DOHH2 (cell line): ENCODE results near the gene TGFB2.

ENCODE experiments used
- H3F3A ChIP-seq: fragments of 200-600 bp; sonication (generic), shearing (Covaris generic); 2 replicates; pipeline ENCODE4 v1.6.0; 2016; ENCODE audit warnings: antibody characterized with exemption, mild to moderate bottlenecking; ENCODE audit not compliant: control insufficient read depth, insufficient read depth
- H3K27ac ChIP-seq: fragments of 200-600 bp; sonication (generic); 2 replicates; pipeline ENCODE4 v1.5.1; 2014; ENCODE audit warnings: low read depth, mild to moderate bottlenecking, low read length, moderate library complexity
- H3K27me3 ChIP-seq: fragments of 200-600 bp; sonication (generic); 2 replicates; pipeline ENCODE4 v1.6.1; 2014; ENCODE audit warnings: mild to moderate bottlenecking, low read length, mixed read lengths; ENCODE audit not compliant: control insufficient read depth
- H3K36me3 ChIP-seq: fragments of 200-600 bp; sonication (generic); 2 replicates; pipeline ENCODE4 v1.6.1; 2014; ENCODE audit warnings: mild to moderate bottlenecking, low read length, moderate library complexity, mixed read lengths; ENCODE audit not compliant: control insufficient read depth
- H3K4me1 ChIP-seq: fragments of 200-600 bp; sonication (generic); 2 replicates; pipeline ENCODE4 v1.6.1; 2014; ENCODE audit warnings: mild to moderate bottlenecking, low read length, mixed read lengths; ENCODE audit not compliant: control insufficient read depth
- H3K4me2 ChIP-seq: fragments of 200-600 bp; sonication (generic); 2 replicates; pipeline ENCODE4 v1.6.0; 2014; ENCODE audit warnings: mild to moderate bottlenecking, low read length, moderate library complexity
- H3K4me3 ChIP-seq: fragments of 200-600 bp; sonication (generic); 2 replicates; pipeline ENCODE4 v1.5.1; 2014; ENCODE audit warnings: mild to moderate bottlenecking, low read length, mixed read lengths
- H3K79me2 ChIP-seq: fragments of 200-600 bp; sonication (generic); 2 replicates; pipeline ENCODE4 v1.6.1; 2014; ENCODE audit warnings: mild to moderate bottlenecking, low read length, mixed read lengths; ENCODE audit not compliant: control insufficient read depth
- H3K9me2 ChIP-seq: fragments of 200-600 bp; sonication (generic); replicated peaks from 2 replicates; pipeline ENCODE4 v1.6.1; 2014; ENCODE audit warnings: mild to moderate bottlenecking, low read length, mixed read lengths; ENCODE audit not compliant: control insufficient read depth
- H3K9me3 ChIP-seq: fragments of 200-600 bp; sonication (generic); 2 replicates; pipeline ENCODE4 v1.6.1; 2014; ENCODE audit warnings: antibody characterized with exemption, low read length, mixed read lengths; ENCODE audit not compliant: control insufficient read depth, insufficient read depth
- H4K20me1 ChIP-seq: fragments of 200-600 bp; sonication (generic); 2 replicates; pipeline ENCODE4 v1.6.0; 2014; ENCODE audit warnings: low read depth, mild to moderate bottlenecking, antibody characterized with exemption, low read length, moderate library complexity; ENCODE audit not compliant: control insufficient read depth, insufficient read depth
- EZH2phosphoT487 ChIP-seq: fragments of 200-600 bp; sonication (generic); IDR thresholded peaks from 2 replicates; pipeline ENCODE4 v1.6.1; 2017; ENCODE audit warnings: borderline replicate concordance, mild to moderate bottlenecking, antibody characterized with exemption, low read length, moderate library complexity, mixed read lengths
- TF ChIP-seq, protein P1 (sequence below): fragments of 200-600 bp; sonication (generic); IDR thresholded peaks from one replicate; pipeline ENCODE4 v1.5.1; 2014; ENCODE audit warnings: antibody characterized with exemption, mild to moderate bottlenecking, low read depth, low read length; ENCODE audit not compliant: poor library complexity, severe bottlenecking

Gene TGFB2

GRCh38 chr1:218480137-218480536 lies 135.0 kb downstream of the TGFB2 start:
- Histone ChIP-seq H3F3A (no peaks in the 10 kb centered on the region), H3K9me2 (no peaks in the 10 kb centered on the region), H3K4me1 (no peaks in the 10 kb centered on the region), H3K27me3 (no peaks in the 10 kb centered on the region), H3K36me3 (no peaks in the 10 kb centered on the region), H3K27ac (no peak overlapping the region), H3K79me2 (no peaks in the 10 kb centered on the region), H4K20me1 (no peaks in the 10 kb centered on the region), H3K9me3 (no peaks in the 10 kb centered on the region), H3K4me3 (no peak overlapping the region), H3K4me2 (no peak overlapping the region)
- TF ChIP-seq, protein P1, sequence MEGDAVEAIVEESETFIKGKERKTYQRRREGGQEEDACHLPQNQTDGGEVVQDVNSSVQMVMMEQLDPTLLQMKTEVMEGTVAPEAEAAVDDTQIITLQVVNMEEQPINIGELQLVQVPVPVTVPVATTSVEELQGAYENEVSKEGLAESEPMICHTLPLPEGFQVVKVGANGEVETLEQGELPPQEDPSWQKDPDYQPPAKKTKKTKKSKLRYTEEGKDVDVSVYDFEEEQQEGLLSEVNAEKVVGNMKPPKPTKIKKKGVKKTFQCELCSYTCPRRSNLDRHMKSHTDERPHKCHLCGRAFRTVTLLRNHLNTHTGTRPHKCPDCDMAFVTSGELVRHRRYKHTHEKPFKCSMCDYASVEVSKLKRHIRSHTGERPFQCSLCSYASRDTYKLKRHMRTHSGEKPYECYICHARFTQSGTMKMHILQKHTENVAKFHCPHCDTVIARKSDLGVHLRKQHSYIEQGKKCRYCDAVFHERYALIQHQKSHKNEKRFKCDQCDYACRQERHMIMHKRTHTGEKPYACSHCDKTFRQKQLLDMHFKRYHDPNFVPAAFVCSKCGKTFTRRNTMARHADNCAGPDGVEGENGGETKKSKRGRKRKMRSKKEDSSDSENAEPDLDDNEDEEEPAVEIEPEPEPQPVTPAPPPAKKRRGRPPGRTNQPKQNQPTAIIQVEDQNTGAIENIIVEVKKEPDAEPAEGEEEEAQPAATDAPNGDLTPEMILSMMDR, result no peak
- no peak for TF ChIP-seq EZH2phosphoT487

DNA sequence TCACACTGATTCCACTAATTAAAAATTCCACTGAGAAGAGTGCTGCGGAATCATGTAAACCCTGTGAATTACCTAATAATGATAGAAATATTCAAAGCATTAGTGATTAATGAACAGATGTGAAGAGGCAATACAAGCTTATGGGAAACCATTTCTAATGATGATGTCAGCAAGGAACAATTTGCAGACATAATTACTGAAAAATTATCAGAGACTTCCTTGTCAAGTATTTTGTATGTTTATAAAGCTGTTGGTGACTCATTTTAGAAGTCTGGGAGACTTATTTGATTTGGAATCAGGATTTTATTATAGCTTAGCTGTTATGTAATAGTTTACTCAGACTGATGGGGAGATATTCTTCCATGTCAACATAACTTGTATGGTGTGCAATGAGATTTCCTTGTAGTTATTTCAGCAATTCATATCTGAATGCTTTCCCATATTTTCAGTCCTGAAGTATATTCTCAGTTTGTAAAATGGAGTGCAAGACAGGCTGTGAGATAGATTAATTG lies 135.5 kb downstream of the TGFB2 start:
- no peak overlapping the region for H3K4me2 ChIP-seq

DNA sequence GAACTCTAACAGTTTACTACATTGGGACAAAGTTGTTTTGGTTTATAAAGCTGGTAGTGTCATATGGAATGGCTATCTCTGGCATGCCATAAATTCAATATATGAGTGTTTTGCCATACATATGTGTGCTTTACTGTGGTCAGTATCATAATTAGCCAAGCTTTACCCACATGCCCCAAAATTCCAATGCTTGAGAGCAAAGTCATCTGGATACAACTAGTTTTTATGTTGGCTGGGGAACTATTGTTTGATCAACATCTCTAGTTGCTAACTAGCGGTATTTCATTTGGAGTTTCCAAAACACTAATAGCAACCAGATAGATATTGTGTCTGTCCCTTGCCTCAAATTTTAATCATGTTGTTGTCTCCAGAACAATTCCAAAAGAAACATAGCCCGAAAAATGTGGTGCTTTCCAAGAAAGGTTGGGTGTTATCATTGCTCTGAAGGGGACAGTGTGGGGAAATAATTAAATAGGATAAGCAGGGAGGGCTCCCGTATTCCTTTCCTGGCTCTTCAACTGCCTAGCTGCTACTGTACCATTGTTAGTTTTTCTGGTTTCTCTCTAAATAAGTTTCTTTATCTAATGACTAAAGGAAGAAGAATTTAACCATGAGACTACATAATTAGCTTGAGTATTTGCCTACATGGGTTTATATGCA lies 136.1 kb downstream of the TGFB2 start:
- no peaks in the 10 kb centered on the region for H3K27me3 ChIP-seq
- no peaks in the 10 kb centered on the region for H3K4me1 ChIP-seq
- no peak overlapping the region for H3K4me3 ChIP-seq
- TF ChIP-seq, protein P1, result no peak
- no peak for TF ChIP-seq EZH2phosphoT487
- no peaks in the 10 kb centered on the region for H3K36me3 ChIP-seq
- H4K20me1 ChIP-seq, result no peaks in the 10 kb centered on the region
- H3K79me2 ChIP-seq, result no peaks in the 10 kb centered on the region
- H3K9me2 ChIP-seq, result no peaks in the 10 kb centered on the region
- no peak overlapping the region for H3K27ac ChIP-seq
- H3F3A ChIP-seq, result no peaks in the 10 kb centered on the region
- no peaks in the 10 kb centered on the region for H3K9me3 ChIP-seq
- no peak overlapping the region for H3K4me2 ChIP-seq

More for the DNA sequence above, 135.5 kb downstream of the TGFB2 start:
- H3K27ac ChIP-seq, result no peak overlapping the region
- H3K36me3 ChIP-seq, result no peaks in the 10 kb centered on the region
- TF ChIP-seq, protein P1, result no peak
- no peak for TF ChIP-seq EZH2phosphoT487
- no peak overlapping the region for H3K4me3 ChIP-seq
- H3K9me2 ChIP-seq, result no peaks in the 10 kb centered on the region
- H3K79me2 ChIP-seq, result no peaks in the 10 kb centered on the region
- H3K27me3 ChIP-seq, result no peaks in the 10 kb centered on the region
- H3F3A ChIP-seq, result no peaks in the 10 kb centered on the region
- no peaks in the 10 kb centered on the region for H3K4me1 ChIP-seq
- H3K9me3 ChIP-seq, result no peaks in the 10 kb centered on the region
- H4K20me1 ChIP-seq, result no peaks in the 10 kb centered on the region
